Activated CD8-positive, alpha-beta memory T cell treated with anti-CD3 and anti-CD28 coated beads, Interleukin-2, amount 50 U/mL, for 48 hours (primary cell): ENCODE data around the gene ZNF280D.
"Not testable (repeated sequence)": the region's sequence is repeated elsewhere in the genome, so short reads cannot be mapped to it uniquely, and the experiment has no call there.

Source experiments
- DNase-seq: peaks from one replicate; pipeline ENCODE4 v3.0.0-alpha.2; 2020

The ZNF280D gene, protein sequence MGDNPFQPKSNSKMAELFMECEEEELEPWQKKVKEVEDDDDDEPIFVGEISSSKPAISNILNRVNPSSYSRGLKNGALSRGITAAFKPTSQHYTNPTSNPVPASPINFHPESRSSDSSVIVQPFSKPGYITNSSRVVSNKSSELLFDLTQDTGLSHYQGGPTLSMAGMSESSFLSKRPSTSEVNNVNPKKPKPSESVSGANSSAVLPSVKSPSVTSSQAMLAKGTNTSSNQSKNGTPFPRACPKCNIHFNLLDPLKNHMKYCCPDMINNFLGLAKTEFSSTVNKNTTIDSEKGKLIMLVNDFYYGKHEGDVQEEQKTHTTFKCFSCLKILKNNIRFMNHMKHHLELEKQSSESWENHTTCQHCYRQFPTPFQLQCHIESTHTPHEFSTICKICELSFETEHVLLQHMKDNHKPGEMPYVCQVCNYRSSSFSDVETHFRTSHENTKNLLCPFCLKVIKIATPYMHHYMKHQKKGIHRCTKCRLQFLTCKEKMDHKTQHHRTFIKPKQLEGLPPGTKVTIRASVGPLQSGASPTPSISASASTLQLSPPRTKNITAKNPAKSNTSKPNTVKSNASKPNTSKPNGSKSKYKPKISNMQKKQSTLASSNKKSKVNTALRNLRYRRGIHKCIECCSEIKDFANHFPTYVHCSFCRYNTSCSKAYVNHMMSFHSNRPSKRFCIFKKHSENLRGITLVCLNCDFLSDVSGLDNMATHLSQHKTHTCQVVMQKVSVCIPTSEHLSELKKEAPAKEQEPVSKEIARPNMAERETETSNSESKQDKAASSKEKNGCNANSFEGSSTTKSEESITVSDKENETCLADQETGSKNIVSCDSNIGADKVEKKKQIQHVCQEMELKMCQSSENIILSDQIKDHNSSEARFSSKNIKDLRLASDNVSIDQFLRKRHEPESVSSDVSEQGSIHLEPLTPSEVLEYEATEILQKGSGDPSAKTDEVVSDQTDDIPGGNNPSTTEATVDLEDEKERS

DNA sequence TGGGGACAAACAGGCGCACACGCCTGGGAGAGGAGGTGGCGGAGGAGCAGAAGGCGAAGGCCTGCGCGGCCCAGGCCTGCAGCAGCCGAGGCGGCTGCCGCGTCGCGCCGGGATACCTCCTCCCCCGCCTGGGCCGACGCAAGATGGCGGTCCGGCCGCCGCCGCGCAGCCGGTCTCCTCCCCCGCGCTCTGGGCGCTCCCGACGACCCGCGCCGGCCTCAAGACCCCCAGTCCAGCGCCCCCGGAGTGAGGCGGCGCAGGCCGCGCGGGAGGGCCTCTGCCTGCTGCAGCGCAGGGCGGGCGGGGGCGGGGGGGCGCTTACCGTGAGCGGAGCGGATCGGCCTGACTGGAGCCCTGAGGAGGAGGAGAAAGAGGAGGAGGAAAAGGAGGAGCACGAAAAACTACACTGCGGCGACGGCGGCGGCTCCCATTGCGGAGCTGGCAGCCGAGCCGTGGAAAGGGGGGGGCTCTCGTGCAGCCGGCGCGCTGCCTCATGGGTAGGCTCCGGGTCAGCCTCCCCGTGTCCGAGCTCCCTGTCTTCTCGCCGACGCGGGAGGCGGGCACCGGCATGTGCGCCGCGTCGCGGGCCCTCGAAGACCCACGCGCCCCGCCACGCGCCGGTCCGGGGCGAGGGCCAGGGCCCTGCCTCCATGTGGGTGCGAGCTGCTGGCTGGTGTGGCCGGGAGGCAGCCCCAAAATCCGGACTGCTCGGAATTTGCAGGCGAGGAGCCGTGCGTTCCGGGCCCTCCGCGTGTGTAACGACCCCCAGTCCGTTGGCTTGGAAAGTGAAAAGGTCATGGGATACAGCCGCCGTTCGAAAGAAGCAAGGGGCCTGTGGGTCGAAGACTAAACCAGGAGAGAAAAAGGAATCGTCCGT lies at the start of gene ZNF280D:
ZNF280D (minus strand) TSS at position 374 of the 877 bp plus-strand sequence. CDS start 26,400 bp downstream, outside the sequence.
- DNase-seq, result peak; percentile 86

DNA sequence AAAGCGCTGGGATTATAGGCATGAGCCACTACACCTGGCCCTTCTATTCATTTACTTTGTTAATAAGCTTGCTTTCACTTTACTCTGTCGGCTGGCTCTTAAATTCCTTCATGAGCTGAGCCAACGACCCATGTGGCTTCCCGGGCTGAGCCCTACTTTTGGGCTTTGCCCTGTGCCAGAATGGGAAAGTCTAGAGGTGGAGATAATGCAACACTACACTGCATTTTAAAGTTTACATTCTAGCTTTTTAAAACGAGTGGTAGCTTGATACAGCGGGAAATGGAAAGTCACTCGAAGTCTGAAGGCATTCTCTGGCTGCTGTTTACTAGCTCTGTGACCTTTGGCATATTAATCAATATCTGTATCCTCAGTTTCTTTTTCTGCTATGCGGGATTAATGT lies 49.0 kb upstream of the ZNF280D start:
- no peak for DNase-seq

DNA sequence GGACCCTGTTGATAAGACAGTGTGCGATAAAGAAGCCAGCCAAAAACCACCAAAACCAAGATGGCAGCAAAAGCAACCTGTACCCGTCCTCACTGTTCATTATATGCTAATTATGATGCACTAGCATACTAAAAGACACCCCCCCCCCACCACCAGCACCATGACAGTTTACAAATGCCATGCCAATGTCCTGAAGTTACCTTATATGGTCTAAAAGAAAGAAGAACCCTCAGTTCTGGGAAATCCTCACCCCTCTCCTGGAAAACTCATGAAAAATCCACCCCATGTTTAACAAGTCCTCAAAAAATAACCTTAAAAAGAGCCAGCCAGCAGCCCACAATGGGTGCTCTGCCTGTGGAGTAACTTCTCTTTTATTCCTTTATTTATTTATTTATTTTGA lies 48.4 kb upstream of the ZNF280D start:
- no peak for DNase-seq

DNA sequence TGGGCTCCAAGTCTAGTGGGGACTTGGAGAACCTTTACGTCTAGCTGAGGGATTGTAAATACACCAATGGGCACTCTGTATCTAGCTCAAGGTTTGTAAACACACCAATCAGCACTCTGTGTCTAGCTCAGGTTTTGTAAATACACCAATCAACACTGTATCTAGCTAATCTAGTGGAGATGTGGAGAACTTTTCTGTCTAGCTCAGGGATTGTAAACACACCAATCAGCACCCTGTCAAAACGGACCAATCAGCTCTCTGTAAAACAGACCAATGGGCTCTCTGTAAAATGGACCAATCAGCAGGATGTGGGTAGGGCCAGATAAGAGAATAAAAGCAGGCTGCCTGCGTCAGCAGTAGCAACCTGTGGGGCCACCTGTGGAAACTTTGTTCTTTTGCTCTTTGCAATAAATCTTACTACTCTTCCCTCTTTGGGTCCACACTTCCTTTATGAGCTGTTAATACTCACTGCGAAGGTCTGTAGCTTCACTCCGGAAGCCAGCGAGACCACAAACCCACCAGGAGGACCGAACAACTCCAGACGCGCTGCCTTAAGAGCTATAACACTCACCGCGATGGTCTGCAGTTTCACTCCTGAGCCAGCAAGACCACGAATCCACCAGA lies 46.9 kb upstream of the ZNF280D start:
- DNase-seq, result peak; percentile 52

DNA sequence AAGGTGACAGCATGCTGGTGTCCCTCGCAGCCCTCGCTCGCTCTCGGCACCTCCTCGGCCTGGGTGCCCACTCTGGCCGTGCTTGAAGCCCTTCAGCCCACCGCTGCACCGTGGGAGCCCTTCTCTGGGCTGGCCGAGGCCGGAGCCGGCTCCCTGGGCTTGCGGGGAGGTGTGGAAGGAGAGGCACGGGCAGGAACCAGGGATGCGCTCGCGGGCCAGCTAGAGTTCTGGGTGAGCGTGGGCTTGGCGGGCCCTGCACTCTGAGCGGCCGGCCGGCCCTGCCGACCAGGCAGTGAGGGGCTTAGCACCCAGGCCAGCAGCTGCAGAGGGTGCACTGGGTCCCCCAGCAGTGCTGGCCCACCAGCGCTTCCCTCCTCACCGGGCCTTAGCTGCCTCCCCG lies 46.1 kb upstream of the ZNF280D start:
- not testable (repeated sequence) for DNase-seq

DNA sequence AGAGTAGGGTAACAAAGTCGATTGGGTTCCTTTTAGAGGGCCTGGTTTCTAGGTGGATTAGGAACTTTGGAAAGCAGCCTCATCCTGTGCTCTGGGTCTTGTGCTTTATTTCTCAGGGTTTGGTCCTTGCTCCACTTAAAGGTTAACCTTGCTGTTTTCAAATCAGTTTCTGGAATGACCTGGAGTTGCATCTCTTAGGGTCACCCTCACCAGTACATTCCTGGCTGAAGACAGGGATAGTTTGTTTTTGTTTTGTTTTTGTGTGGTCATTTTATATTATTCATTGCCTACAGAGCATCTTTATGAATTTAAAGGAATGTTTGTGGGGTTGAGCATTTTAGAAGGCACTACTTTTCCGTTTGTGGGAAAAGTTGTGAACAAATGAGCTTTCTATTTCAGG lies 45.5 kb upstream of the ZNF280D start:
- DNase-seq, result no peak

DNA sequence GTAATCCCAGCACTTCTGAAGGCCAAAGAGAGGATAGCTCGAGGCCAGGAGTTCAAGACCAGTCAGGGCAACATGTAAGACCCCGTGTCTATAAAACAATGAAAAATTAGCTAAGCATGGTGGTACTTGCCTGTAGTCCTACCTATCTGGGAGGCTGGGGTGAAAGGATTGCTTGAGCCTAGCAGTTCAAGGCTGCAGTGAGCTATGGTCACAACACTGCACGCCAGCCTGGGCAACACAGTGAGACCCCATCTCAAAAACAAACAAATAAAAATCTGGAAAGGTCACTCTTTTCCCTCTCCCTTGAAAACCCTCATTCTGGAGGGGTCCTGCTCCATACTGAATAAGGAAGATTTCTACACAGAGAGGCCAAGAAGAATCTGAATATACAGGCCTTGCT lies 43.5 kb upstream of the ZNF280D start:
- DNase-seq, result no peak

DNA sequence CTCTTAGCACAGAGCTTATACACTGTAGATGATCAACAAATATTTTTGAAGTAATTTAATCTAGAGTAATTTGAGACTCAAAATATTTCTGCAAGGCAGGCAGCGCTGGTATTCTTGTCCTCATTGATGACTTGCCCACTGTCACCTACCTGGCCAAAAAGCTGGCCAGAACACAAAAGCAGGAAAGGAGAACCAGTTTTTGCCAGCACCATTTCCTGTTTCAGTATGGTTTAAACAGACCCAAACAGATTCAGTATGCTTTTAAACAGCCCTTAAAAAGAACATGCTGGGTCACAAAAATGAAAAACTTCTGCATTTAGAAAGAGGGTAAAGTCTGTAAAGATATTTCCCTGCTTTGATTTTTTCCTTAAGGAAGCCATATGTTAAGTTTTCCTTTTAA lies 42.3 kb upstream of the ZNF280D start:
- DNase-seq, result no peak

DNA sequence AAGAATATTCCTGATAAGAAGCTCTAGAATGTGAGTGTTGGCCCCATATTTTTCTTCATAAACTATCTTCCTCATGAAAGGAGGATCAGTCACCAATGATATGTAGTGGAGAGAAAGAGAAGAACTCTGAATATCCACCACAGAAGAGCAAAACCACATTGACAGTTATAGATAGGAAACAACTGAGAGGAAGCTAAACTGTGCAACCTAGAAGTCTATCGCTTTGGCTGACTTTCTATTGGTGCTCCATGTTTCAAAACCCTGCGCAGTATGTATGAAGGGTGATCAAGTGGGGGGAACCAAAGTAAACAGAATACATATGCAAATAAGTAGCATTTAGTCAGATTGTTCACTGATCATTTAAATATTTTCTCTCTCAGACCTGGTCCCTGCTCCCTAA lies 41.0 kb upstream of the ZNF280D start:
- DNase-seq, result no peak

DNA sequence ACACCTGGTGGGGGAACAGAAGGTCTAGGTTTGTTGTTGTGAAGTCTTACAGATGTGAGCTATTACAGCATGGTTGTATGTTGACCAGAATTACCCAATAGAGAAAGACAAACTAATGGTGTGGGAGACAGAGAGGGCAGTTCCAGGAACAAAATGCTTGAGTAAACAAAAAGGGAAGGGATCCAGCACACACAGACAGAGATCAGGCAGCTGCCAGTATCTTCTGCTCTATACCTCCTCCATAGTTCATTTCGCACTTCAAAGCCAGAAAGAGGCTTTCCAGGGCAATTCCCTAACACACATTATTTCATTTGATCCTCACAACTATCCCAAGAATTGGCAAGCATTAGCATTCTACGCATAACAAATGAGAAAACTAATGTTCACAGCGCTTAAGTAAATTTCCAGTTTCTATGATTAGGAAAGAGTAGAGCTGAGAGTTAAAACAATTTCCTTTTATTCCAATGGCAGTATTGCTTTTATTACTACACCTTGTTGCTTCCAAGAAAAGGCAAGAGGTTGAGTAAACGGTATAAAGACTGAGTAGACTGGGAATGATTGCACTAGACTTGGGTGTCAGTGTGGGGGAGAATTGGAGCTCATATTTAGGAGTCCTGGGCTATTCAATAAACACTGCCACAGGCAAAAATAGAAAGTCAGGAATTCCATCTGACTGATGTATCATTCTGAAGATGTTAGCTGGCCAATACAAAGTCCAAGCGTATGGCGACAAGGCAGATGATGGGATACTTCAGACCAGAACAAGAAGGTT lies 39.7 kb upstream of the ZNF280D start:
- no peak for DNase-seq

DNA sequence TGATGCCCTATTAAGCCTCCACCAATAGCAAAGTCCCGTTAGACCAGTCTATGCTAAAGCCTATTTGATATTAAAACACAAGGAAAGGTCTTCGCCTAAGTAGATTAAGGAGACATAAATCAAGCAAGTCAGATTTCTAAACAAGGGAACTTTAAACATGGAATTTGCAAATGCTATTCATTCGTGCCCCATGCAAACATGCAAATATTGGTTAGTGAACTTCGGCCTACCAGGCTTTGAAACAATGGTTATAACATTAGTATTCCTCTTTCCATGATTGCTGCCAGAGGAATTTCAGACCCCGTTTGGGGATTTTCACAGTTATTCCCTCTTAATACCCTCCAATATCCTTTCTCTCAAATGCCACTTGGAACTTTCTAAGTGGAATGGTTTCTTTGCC lies 36.9 kb upstream of the ZNF280D start:
- no peak for DNase-seq

DNA sequence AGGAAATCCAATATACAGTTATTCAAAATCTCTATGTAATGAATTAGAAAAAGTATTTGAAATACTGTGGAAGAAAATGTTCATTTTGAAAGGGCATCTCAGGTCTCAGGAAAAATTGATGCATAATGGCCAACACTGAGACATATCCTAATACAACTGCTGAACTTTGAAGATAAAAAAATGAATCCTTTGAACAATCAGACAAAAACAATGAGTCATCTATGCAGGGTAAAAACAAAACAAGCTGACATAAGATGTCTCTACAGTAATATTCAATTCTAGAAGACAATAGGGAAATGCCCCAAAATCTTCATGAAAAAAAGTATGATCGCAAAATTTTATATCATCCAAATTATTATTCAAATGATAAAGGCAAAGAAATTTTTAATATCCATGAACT lies 34.0 kb upstream of the ZNF280D start:
- no peak for DNase-seq

DNA sequence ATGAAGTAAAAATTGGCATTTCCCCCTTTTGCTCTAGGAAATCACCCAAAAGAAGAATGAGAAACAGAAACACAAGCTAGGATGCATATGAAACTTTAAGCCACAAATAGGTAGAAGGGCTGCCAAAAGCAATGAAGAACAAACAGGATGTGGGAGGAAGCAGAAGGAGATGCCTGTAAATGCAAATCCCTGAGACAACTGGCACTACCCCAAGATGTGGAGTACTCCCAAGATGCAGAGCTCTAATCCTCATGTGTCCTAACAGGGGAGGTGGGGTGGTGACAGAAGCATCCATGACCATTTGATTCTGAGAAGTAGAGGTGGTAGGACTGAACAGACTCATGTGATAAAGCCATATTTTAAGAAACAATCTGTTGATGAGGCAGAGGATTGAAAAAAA lies 31.9 kb upstream of the ZNF280D start:
- DNase-seq, result no peak

DNA sequence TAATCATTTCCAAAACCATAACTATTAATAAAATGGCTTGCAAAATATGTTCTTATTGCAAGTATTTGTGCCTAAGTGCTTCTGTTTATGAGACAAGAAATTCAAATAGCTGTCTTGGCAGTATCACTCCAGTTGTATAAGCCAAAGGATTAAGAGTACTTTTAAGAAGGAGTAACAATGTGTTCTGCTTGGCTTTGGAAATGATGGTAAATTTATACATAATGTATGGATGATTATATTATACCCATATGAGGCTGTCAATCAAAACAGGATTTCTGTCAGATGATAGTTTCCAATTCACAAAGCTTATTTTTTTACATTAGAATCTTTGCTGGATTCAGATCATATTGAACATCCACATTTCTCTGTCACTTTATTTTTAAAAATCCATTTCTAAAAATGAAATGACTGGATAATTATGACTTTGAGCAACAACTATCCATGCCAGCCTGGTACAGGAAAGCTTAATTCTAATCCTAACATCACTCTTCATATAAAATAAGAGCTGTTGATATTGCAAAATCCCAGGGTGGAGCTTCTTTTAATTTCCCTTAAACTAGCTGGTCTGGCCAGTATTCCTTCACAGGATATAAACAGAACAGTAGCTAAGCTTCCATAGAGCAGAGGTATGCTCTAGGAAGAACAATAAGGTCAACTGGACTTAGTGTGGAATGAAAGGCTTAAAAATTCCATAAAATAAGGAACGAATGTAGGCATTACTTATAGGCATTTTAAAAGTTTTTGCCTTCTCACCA lies 30.0 kb upstream of the ZNF280D start:
- no peak for DNase-seq

DNA sequence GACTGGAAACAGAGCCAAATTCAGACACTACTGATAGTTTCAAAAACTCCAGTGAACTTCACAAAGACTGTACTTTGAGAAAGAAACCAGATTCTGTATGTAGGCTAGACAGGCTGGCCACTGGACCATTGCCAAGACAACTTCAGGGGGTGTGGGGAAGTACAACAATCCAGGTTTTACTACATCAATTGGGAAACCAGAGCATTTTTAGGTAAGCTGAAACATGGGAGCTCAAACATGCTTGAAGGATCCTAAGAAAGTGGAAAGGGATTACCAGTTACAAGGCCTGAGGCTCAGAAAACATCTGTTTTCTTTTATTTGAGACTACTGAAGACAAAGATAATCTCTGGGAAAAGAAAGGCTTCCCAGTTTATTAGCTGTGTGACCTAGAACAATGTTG lies 26.9 kb upstream of the ZNF280D start:
- DNase-seq, result no peak

DNA sequence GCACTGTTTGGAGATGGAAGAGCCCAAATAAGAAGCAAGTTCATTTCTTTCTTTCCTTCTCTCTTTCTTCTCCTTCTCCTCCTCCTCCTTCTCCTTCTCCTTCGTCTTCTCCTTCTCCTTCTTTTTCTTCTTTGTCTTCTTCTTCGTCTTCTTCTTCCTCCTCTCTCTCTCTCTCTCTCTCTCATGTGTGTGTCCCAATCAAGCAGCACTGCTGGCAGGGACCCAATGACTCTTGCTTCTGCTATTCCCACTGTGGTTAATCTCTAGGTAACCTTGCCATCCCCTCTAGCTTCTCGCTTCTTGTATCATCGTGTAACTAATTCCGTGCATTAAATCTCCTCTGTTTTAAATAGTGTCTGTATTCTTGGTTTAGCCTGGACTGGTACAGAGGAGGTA lies 26.1 kb upstream of the ZNF280D start:
- no peak for DNase-seq

DNA sequence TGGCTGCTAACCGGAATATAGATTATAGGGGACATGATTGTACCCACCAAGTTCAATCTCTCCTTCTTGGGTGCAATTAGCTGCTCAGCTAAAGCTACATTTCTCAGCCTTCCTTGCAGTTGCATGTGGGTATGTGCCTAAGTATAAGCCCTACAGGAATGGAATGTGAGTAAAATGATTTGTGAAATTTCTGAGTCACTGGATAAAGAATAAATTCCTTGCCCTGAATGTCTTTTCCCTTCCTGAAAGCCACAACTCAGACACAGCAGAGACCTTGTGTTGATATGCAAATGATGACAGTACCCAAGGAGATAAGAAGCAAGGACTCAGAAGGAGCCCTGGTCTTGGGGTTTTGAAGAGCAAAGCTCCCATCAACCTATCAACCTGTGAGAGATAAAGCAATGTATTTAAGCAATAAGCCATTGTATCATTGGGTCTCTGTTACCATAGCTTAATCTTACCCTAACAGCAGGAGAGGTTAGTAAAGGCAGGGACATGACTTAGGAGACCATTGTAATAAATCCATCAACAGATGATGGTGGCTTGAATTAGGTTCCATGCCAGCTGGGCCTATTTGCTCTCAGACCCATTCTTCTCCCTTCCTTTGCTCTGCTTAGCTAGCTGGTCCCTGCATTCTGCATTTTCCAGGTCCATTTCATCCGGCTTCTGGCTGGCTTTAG lies 25.6 kb upstream of the ZNF280D start:
- DNase-seq, result no peak

DNA sequence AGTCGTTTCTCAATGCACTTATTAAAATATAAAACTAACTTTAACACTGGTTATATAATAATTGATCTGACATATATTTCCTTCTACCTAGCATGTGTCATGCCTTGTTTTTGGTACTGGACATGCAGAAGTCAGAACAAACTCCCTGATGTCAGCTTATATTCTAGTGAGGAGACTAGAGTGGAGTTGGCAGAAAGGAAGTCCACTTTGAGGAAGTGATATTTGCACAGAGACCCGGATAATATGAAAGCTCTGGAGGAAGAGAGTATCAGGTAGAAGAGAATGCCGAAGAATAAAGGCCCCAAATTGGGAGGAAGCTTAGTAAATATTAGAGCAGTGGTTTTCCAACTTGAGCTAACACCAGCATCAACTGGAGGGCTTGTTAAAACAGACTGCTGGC lies 24.6 kb upstream of the ZNF280D start:
- DNase-seq, result no peak

DNA sequence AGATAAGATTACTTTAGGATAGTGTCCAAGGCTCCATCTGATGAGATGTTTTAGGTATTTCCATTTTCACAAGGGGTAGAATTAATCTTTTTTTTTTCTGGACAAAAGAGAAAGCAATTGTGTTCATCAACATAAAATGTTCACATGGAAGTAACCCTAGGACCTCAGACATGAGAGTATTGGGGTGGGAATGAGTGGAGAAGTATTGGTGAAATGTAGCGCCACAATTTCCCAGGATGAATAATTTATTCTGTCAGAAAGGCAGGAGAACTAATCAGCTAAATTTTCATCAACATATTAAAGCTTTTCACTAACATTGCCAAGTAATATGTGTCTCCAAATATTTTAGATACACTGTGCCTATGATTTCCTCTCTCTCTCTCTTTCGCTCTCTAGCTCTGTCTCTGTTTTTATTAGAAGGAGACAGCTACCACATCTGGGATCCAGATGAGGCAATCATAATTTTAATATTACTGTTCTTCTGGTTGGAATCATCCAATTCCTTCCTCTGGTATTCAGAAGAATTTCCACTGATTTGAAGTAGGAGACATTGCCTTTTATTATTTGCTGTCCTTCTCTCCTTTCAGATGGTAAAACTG lies 21.6 kb upstream of the ZNF280D start:
- DNase-seq, result no peak

DNA sequence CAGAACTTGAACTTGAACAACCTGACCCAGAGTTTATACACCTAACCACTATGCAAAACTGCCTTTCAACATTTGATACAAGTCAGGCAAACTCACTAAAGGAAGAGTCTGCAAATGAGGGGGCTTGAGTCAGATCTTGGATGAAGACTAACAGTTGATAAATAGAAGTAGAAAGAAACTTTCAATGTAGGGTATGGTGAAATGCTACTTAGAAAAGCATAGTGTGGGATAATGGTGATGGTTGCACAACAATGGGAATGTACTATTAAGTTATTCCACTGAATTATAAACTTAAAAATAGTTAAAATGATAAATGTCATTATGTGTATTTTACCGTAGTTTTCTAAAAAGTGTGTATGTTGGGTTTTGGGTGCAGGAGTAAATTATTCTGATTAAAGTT lies 19.7 kb upstream of the ZNF280D start:
- no peak for DNase-seq
